HCT116 (cell line): ENCODE data around the gene GPRC5B. TPM values are rescaled to one million over a fixed set of nuclear protein-coding genes. Genes with fewer than 3 reads are reported as not detected.

Experiments used
- ATAC-seq: fragments of 200-7000 bp; cut with Tn5 transposase; 2 replicates; pipeline ENCODE4 v1.9.1; 2020; ENCODE audit warnings: mild to moderate bottlenecking, moderate library complexity
- BruUV-seq: library from RNA; stranded (reverse); fragments of 400-500 nt; replicated peaks from 2 replicates; lab custom pipeline; 2021; lab: Mats Ljungman, UMichigan
- CTCF ChIA-PET: fragments of 300-600 bp; sonication (Branson Sonifier 250); formaldehyde crosslinking; loops from one replicate; lab custom pipeline; 2021; ENCODE audit warnings: antibody characterized with exemption; lab: Charles Lee
- POLR2A ChIA-PET: fragments of 300-600, 350-600 bp; sonication (Branson Sonifier 250); formaldehyde crosslinking; loops from one replicate; lab custom pipeline; 2021; ENCODE audit warnings: antibody characterized with exemption; lab: Charles Lee
- RAD21 ChIA-PET, 2 experiments: fragments of 300-600 bp; sonication (Branson Sonifier 250); formaldehyde crosslinking; loops; one replicate each; lab custom pipeline; 2023; ENCODE audit warnings: low total read pairs in 2 of 2; ENCODE audit not compliant: uncharacterized antibody in 2 of 2, unreplicated experiment in 2 of 2, low non-redundant PET in 1 of 2; lab: Charles Lee
- DNase-seq: peaks from one replicate; pipeline ENCODE4 v3.0.0-alpha.2; 2010; ENCODE audit warnings: low read depth, low spot score
- H2AFZ ChIP-seq: fragments of 200-600 bp; shearing (Covaris generic), sonication (generic); 2 replicates; pipeline ENCODE4 v1.6.1; 2017; ENCODE audit warnings: low read depth, mixed run types, mixed read lengths, antibody characterized with exemption, low read length; ENCODE audit not compliant: poor library complexity, severe bottlenecking
- H3K27ac ChIP-seq: 2 replicates; pipeline ENCODE4 v1.5.1; 2012; ENCODE audit warnings: low read depth, low read length
- H3K27me3 ChIP-seq: fragments of 200-600 bp; sonication (generic); 2 replicates; pipeline ENCODE4 v1.6.1; 2016; ENCODE audit warnings: mixed run types, low read length, mixed read lengths; ENCODE audit not compliant: insufficient read depth
- H3K36me3 ChIP-seq, 2 experiments: fragments of 200-500 bp in 1 of 2; fragments of 200-600 bp in 1 of 2; sonication (Bioruptor generic) in 1 of 2; sonication (generic) in 1 of 2; 2 replicates each; pipeline versions ENCODE4 v1.5.1 to v1.6.1; 2014 to 2016; ENCODE audit warnings: low read length in 2 of 2, inconsistent platforms in 1 of 2, mixed read lengths in 1 of 2, mixed run types in 1 of 2; ENCODE audit not compliant: insufficient read depth in 2 of 2, control insufficient read depth in 1 of 2
- H3K4me1 ChIP-seq, 2 experiments: fragments of 200-600 bp in 1 of 2; sonication (generic) in 1 of 2; 2 replicates each; pipeline versions ENCODE4 v1.5.1 to v1.6.1; 2012 to 2017; ENCODE audit warnings: low read length in 2 of 2, inconsistent platforms in 1 of 2, mild to moderate bottlenecking in 1 of 2, mixed read lengths in 1 of 2, mixed run types in 1 of 2, moderate library complexity in 1 of 2; ENCODE audit not compliant: insufficient read depth in 2 of 2, control insufficient read depth in 1 of 2
- H3K4me2 ChIP-seq: fragments of 200-600 bp; sonication (generic); 2 replicates; pipeline ENCODE4 v1.6.1; 2017; ENCODE audit warnings: mixed run types, low read length, mixed read lengths
- H3K4me3 ChIP-seq, 2 experiments: fragments of 200-600 bp in 1 of 2; sonication (generic) in 1 of 2; replicated peaks in 1 of 2; 2 replicates each; pipeline ENCODE4 v1.5.1; 2011 to 2016; ENCODE audit warnings: low read length in 2 of 2, control low read depth in 1 of 2, low read depth in 1 of 2, mild to moderate bottlenecking in 1 of 2, mixed read lengths in 1 of 2, mixed run types in 1 of 2
- H3K79me2 ChIP-seq: fragments of 200-600 bp; sonication (generic); 2 replicates; pipeline ENCODE4 v1.6.1; 2017; ENCODE audit warnings: mild to moderate bottlenecking, mixed run types, low read length, moderate library complexity, mixed read lengths; ENCODE audit not compliant: insufficient read depth
- H3K9ac ChIP-seq: fragments of 200-600 bp; sonication (generic); 2 replicates; pipeline ENCODE4 v1.6.1; 2016; ENCODE audit warnings: low read length, mixed read lengths
- H3K9me2 ChIP-seq: fragments of 200-600 bp; sonication (generic), shearing (Covaris generic); 2 replicates; pipeline ENCODE4 v1.6.1; 2017; ENCODE audit warnings: mixed run types, mild to moderate bottlenecking, moderate library complexity; ENCODE audit not compliant: insufficient read depth
- H3K9me3 ChIP-seq, 2 experiments: fragments of 200-500 bp in 1 of 2; fragments of 200-600 bp in 1 of 2; sonication (Bioruptor generic) in 1 of 2; sonication (generic) in 1 of 2; 2 replicates each; pipeline ENCODE4 v1.6.1; 2014 to 2017; ENCODE audit warnings: low read length in 2 of 2, mixed read lengths in 2 of 2, inconsistent platforms in 1 of 2, low read depth in 1 of 2, mild to moderate bottlenecking in 1 of 2, mixed run types in 1 of 2, moderate library complexity in 1 of 2; ENCODE audit not compliant: control insufficient read depth in 1 of 2, insufficient read depth in 1 of 2
- H4K20me1 ChIP-seq: fragments of 200-600 bp; sonication (generic), shearing (Covaris generic); 2 replicates; pipeline ENCODE4 v1.6.1; 2017; ENCODE audit warnings: mixed run types, mild to moderate bottlenecking, moderate library complexity; ENCODE audit not compliant: insufficient read depth
- CBX3 ChIP-seq: IDR thresholded peaks from 2 replicates; pipeline ENCODE4 v1.6.1; 2012; ENCODE audit warnings: low read depth
- EGR1 ChIP-seq: IDR thresholded peaks from 2 replicates; pipeline ENCODE4 v1.6.1; 2012; ENCODE audit warnings: low read depth
- FOSL1 ChIP-seq: IDR thresholded peaks from 2 replicates; pipeline ENCODE4 v1.6.1; 2012; ENCODE audit warnings: low read depth
- JUND ChIP-seq: IDR thresholded peaks from 2 replicates; pipeline ENCODE4 v1.6.1; 2012
- POLR2A ChIP-seq: IDR thresholded peaks from 2 replicates; pipeline ENCODE4 v1.7.0; 2011; ENCODE audit warnings: borderline replicate concordance; ENCODE audit not compliant: insufficient read depth, insufficient read length; ENCODE audit errors: extremely low read depth
- POLR2AphosphoS5 ChIP-seq: IDR thresholded peaks from 2 replicates; pipeline ENCODE4 v1.6.1; 2011; ENCODE audit warnings: mild to moderate bottlenecking, low read depth, low read length, moderate library complexity
- RAD21 ChIP-seq: IDR thresholded peaks from 2 replicates; pipeline ENCODE4 v1.6.1; 2012; ENCODE audit warnings: low read depth, mild to moderate bottlenecking
- SIN3A ChIP-seq: IDR thresholded peaks from 2 replicates; pipeline ENCODE4 v1.6.1; 2012; ENCODE audit warnings: low read depth
- SRF ChIP-seq: IDR thresholded peaks from 2 replicates; pipeline ENCODE4 v1.6.1; 2012; ENCODE audit warnings: low read depth
- TCF7L2 ChIP-seq: IDR thresholded peaks from 2 replicates; pipeline ENCODE4 v1.7.0; 2011; ENCODE audit warnings: borderline replicate concordance, inconsistent platforms; ENCODE audit not compliant: insufficient read depth, insufficient read length; ENCODE audit errors: extremely low read depth
- YY1 ChIP-seq: IDR thresholded peaks from 2 replicates; pipeline ENCODE4 v1.6.1; 2011; ENCODE audit warnings: low read length, low read depth, moderate library complexity, mild to moderate bottlenecking; ENCODE audit not compliant: insufficient replicate concordance; ENCODE audit errors: extremely low read depth
- ZFX ChIP-seq: fragments of 450-650 bp; IDR thresholded peaks from 2 replicates; pipeline ENCODE4 v1.6.1; 2017
- intact Hi-C: fragments of 100-400 bp; cut with micrococcal nuclease; formaldehyde crosslinking; loops from 2 replicates; pipeline ENCODE4 v1.10.0; 2022
- total RNA-seq: library from RNA; stranded (reverse); gene quantifications from one replicate; pipeline ENCODE4 v1.2.1, GENCODE V29; 2021; ENCODE audit not compliant: unreplicated experiment
- TF ChIP-seq, protein P1 (sequence below): IDR thresholded peaks from 2 replicates; pipeline ENCODE4 v1.6.1; 2012
- TF ChIP-seq, protein P2 (sequence below): IDR thresholded peaks from 2 replicates; pipeline ENCODE4 v1.6.1; 2012; ENCODE audit warnings: low read depth
- TF ChIP-seq, protein P3 (sequence below), 3 experiments: fragments of 200-600 bp in 1 of 3; sonication (generic) in 1 of 3; IDR thresholded peaks in 2 of 3; conservative IDR thresholded peaks in 1 of 3; 2 replicates each; pipeline ENCODE4 v1.5.1; 2012 to 2017; ENCODE audit warnings: low read depth in 2 of 3, low read length in 2 of 3, antibody characterized with exemption in 1 of 3, borderline replicate concordance in 1 of 3, control low read depth in 1 of 3, mild to moderate bottlenecking in 1 of 3, mixed read lengths in 1 of 3, mixed run types in 1 of 3, moderate library complexity in 1 of 3; ENCODE audit not compliant: insufficient read depth in 1 of 3
- TF ChIP-seq, protein P4 (sequence below): IDR thresholded peaks from 2 replicates; pipeline ENCODE4 v1.6.1; 2011; ENCODE audit warnings: mild to moderate bottlenecking, low read length, moderate library complexity; ENCODE audit not compliant: insufficient replicate concordance; ENCODE audit errors: extremely low read depth

Gene GPRC5B
- total RNA-seq, 1 experiment from 2014 or later, result 7.2 TPM

DNA sequence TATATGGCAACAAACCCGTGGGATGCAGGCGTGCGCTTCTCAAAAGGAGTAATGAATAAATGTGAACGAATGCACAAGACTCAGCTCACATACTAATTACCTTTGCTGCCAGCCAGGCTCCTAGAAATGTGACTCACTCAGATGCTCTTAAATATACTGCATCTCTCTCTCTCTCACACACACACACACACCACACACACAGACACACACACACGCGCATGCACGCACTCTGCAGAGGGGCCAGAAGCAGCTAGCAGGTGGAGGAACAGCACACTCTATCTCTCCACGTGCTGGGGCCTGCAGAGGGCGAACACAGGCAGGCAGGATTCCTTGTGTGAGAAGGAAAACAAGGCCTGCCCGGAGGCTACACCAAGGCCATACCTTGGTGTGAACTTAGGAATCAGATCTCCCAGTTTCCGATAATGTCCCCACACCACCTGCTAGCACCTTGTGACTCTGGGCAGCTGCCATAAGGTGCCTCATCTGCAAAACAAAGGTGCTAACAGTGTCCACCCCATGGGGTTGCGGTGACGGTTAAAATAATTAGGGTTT is 5.3 kb downstream of the GPRC5B start:
- Histone ChIP-seq H4K20me1 (no peaks in the 10 kb centered on the region), H3K4me2 (no peak overlapping the region), H3K9ac (no peak overlapping the region), H3K9me3 (no peaks in the 10 kb centered on the region), H3K79me2 (no peaks in the 10 kb centered on the region), H3K4me1 (no peaks in the 10 kb centered on the region; a peak in 1 of 4 replicates), H3K4me3 (no peak overlapping the region), H3K27me3 (no peaks in the 10 kb centered on the region), H3K36me3 (no peaks in the 10 kb centered on the region), H3K27ac (no peak overlapping the region), H2AFZ (no peak overlapping the region), H3K9me2 (no peaks in the 10 kb centered on the region)
- intact Hi-C loops, result no loop called here
- ChIA-PET POLR2A (no interaction called here), CTCF (no interaction called here), RAD21 (no interaction called here)
- no peak for TF ChIP-seq POLR2AphosphoS5
- no peak for TF ChIP-seq FOSL1
- TF ChIP-seq, protein P1, sequence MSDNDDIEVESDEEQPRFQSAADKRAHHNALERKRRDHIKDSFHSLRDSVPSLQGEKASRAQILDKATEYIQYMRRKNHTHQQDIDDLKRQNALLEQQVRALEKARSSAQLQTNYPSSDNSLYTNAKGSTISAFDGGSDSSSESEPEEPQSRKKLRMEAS, result no peak
- no peak for TF ChIP-seq TCF7L2
- TF ChIP-seq, protein P2, sequence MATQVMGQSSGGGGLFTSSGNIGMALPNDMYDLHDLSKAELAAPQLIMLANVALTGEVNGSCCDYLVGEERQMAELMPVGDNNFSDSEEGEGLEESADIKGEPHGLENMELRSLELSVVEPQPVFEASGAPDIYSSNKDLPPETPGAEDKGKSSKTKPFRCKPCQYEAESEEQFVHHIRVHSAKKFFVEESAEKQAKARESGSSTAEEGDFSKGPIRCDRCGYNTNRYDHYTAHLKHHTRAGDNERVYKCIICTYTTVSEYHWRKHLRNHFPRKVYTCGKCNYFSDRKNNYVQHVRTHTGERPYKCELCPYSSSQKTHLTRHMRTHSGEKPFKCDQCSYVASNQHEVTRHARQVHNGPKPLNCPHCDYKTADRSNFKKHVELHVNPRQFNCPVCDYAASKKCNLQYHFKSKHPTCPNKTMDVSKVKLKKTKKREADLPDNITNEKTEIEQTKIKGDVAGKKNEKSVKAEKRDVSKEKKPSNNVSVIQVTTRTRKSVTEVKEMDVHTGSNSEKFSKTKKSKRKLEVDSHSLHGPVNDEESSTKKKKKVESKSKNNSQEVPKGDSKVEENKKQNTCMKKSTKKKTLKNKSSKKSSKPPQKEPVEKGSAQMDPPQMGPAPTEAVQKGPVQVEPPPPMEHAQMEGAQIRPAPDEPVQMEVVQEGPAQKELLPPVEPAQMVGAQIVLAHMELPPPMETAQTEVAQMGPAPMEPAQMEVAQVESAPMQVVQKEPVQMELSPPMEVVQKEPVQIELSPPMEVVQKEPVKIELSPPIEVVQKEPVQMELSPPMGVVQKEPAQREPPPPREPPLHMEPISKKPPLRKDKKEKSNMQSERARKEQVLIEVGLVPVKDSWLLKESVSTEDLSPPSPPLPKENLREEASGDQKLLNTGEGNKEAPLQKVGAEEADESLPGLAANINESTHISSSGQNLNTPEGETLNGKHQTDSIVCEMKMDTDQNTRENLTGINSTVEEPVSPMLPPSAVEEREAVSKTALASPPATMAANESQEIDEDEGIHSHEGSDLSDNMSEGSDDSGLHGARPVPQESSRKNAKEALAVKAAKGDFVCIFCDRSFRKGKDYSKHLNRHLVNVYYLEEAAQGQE, result no peak
- TF ChIP-seq JUND, result no peak
- TF ChIP-seq CBX3, result no peak
- TF ChIP-seq EGR1, result no peak
- no peak for TF ChIP-seq SRF
- TF ChIP-seq, protein P3, sequence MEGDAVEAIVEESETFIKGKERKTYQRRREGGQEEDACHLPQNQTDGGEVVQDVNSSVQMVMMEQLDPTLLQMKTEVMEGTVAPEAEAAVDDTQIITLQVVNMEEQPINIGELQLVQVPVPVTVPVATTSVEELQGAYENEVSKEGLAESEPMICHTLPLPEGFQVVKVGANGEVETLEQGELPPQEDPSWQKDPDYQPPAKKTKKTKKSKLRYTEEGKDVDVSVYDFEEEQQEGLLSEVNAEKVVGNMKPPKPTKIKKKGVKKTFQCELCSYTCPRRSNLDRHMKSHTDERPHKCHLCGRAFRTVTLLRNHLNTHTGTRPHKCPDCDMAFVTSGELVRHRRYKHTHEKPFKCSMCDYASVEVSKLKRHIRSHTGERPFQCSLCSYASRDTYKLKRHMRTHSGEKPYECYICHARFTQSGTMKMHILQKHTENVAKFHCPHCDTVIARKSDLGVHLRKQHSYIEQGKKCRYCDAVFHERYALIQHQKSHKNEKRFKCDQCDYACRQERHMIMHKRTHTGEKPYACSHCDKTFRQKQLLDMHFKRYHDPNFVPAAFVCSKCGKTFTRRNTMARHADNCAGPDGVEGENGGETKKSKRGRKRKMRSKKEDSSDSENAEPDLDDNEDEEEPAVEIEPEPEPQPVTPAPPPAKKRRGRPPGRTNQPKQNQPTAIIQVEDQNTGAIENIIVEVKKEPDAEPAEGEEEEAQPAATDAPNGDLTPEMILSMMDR (IDR thresholded peaks at IDR 0.05 in 2 of 3, conservative IDR thresholded peaks at IDR 0.05 in 1 of 3; ENCODE audit: borderline replicate concordance in 1 of 3, insufficient read depth in 1 of 3, low read depth in 2 of 3, low read length in 2 of 3), result no peak
- no peak for TF ChIP-seq POLR2A
- TF ChIP-seq, protein P4, sequence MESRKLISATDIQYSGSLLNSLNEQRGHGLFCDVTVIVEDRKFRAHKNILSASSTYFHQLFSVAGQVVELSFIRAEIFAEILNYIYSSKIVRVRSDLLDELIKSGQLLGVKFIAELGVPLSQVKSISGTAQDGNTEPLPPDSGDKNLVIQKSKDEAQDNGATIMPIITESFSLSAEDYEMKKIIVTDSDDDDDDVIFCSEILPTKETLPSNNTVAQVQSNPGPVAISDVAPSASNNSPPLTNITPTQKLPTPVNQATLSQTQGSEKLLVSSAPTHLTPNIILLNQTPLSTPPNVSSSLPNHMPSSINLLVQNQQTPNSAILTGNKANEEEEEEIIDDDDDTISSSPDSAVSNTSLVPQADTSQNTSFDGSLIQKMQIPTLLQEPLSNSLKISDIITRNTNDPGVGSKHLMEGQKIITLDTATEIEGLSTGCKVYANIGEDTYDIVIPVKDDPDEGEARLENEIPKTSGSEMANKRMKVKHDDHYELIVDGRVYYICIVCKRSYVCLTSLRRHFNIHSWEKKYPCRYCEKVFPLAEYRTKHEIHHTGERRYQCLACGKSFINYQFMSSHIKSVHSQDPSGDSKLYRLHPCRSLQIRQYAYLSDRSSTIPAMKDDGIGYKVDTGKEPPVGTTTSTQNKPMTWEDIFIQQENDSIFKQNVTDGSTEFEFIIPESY, result no peak
- TF ChIP-seq YY1, result no peak
- no peak for TF ChIP-seq SIN3A
- TF ChIP-seq RAD21, result no peak
- TF ChIP-seq ZFX, result no peak
- no TSS peak for BruUV-seq
- ATAC-seq (no peak), DNase-seq (no peak)
